Muscle of leg (tissue), 11 donors: Measurements from ENCODE around the gene ASS1. TPM values are rescaled to one million over a fixed set of nuclear protein-coding genes. Genes with fewer than 3 reads are reported as not detected.

Source experiments
- DNase-seq: peaks from one replicate; pipeline ENCODE4 v3.0.0; 2013
- H3K27ac ChIP-seq: one replicate; pipeline ENCODE4 v1.5.1; 2013; ENCODE audit warnings: mild to moderate bottlenecking, low read length, control low read depth
- H3K27me3 ChIP-seq: one replicate; pipeline ENCODE4 v1.6.1; 2013; ENCODE audit warnings: low read length; ENCODE audit not compliant: control insufficient read depth, insufficient read depth
- H3K36me3 ChIP-seq: one replicate; pipeline ENCODE4 v1.6.1; 2013; ENCODE audit warnings: low read length; ENCODE audit not compliant: control insufficient read depth, insufficient read depth
- H3K4me1 ChIP-seq: one replicate; pipeline ENCODE4 v1.6.1; 2013; ENCODE audit warnings: low read length; ENCODE audit not compliant: control insufficient read depth, insufficient read depth
- H3K4me3 ChIP-seq: one replicate; pipeline ENCODE4 v1.5.1; 2013; ENCODE audit warnings: low read length, control low read depth
- H3K9me3 ChIP-seq: replicated peaks from 2 replicates; pipeline ENCODE4 v1.6.1; 2013; ENCODE audit warnings: low read depth, low read length; ENCODE audit not compliant: control insufficient read depth
- WGBS: methylation state at CpG from one replicate; pipeline ENCODE4 v1.1.5; 2013; ENCODE audit warnings: missing lambda C conversion rate; ENCODE audit not compliant: insufficient coverage; 5-methylcytosine and 5-hydroxymethylcytosine counted together
- polyA plus RNA-seq, 8 donors: library from polyadenylated mRNA; unstranded; fragments of 120-200 nt; gene quantifications; one replicate each; pipeline versions ENCODE4 v1.2.1 to v1.2.3, GENCODE V29; 2013; ENCODE audit warnings: inconsistent platforms in 1 of 8, low replicate concordance in 1 of 8; ENCODE audit not compliant: insufficient read length in 8 of 8, insufficient read depth in 1 of 8
- total RNA-seq: library from RNA; stranded (reverse); fragments of 120-200 nt; gene quantifications from one replicate; pipeline ENCODE4 v1.2.4, GENCODE V29; 2013

Gene ASS1
- total and polyA plus RNA-seq, 9 donors, result 36.4 to 72.7 (median 52.9) TPM

GRCh38 chr9:130459151-130459550 is 14.4 kb downstream of the ASS1 start:
- Histone ChIP-seq H3K36me3 (no peaks in the 10 kb centered on the region), H3K9me3 (no peaks in the 10 kb centered on the region), H3K27me3 (peaks cover 54% of the 10 kb centered on the region), H3K4me3 (no peak overlapping the region), H3K27ac (no peak overlapping the region), H3K4me1 (peaks cover 2% of the 10 kb centered on the region)
- DNase-seq, result no peak
- 90% methylated on average over 5 of the region's 8 CpGs for WGBS

- H3K4me1 ChIP-seq, result peaks cover 2% of the 10 kb centered on the region
- H3K9me3 ChIP-seq, result no peaks in the 10 kb centered on the region
- WGBS, result 82% methylated on average over 9 of the region's 11 CpGs
- H3K27me3 ChIP-seq, result peaks cover 57% of the 10 kb centered on the region
- no peak overlapping the region for H3K4me3 ChIP-seq
- no peak for DNase-seq
- no peak overlapping the region for H3K27ac ChIP-seq
- H3K36me3 ChIP-seq, result no peaks in the 10 kb centered on the region
Measured at GRCh38 chr9:130459941-130460669, 15.3 kb downstream of the ASS1 start.

- Histone ChIP-seq H3K4me1 (peaks cover 2% of the 10 kb centered on the region), H3K27ac (no peak overlapping the region), H3K4me3 (no peak overlapping the region), H3K36me3 (no peaks in the 10 kb centered on the region), H3K9me3 (no peaks in the 10 kb centered on the region), H3K27me3 (peaks cover 62% of the 10 kb centered on the region)
- peak; percentile 58 for DNase-seq
- 26% methylated on average over 12 of the region's 22 CpGs for WGBS
Measured at GRCh38 chr9:130461218-130461630, 16.5 kb downstream of the ASS1 start.

GRCh38 chr9:130461731-130462130 is 17.0 kb downstream of the ASS1 start:
- H3K36me3 ChIP-seq, result no peaks in the 10 kb centered on the region
- peaks cover 67% of the 10 kb centered on the region for H3K27me3 ChIP-seq
- 68% methylated on average over 4 of the region's 11 CpGs for WGBS

GRCh38 chr9:130462685-130463540 is 18.2 kb downstream of the ASS1 start:
- 86% methylated on average over 21 of the region's 27 CpGs for WGBS
- Histone ChIP-seq H3K9me3 (no peaks in the 10 kb centered on the region), H3K4me1 (peaks cover 2% of the 10 kb centered on the region), H3K27ac (no peak overlapping the region), H3K27me3 (peaks cover 75% of the 10 kb centered on the region), H3K36me3 (no peaks in the 10 kb centered on the region), H3K4me3 (no peak overlapping the region)
- DNase-seq, result no peak

More at GRCh38 chr9:130461731-130462130, 17.0 kb downstream of the ASS1 start:
- DNase-seq, result no peak
- Histone ChIP-seq H3K27ac (no peak overlapping the region), H3K4me1 (peaks cover 2% of the 10 kb centered on the region), H3K9me3 (no peaks in the 10 kb centered on the region), H3K4me3 (no peak overlapping the region)

- 84% methylated on average over 18 of the region's 22 CpGs for WGBS
- no peaks in the 10 kb centered on the region for H3K9me3 ChIP-seq
- peaks cover 76% of the 10 kb centered on the region for H3K27me3 ChIP-seq
- DNase-seq, result no peak
- peaks cover 2% of the 10 kb centered on the region for H3K4me1 ChIP-seq
- no peak overlapping the region for H3K4me3 ChIP-seq
- no peaks in the 10 kb centered on the region for H3K36me3 ChIP-seq
- H3K27ac ChIP-seq, result no peak overlapping the region
Measured at GRCh38 chr9:130463763-130464745, 19.3 kb downstream of the ASS1 start.

GRCh38 chr9:130465383-130466096 is 20.8 kb downstream of the ASS1 start:
- 35% methylated on average over 9 of the region's 16 CpGs for WGBS
- H3K4me1 ChIP-seq, result peaks cover 2% of the 10 kb centered on the region
- no peak overlapping the region for H3K4me3 ChIP-seq
- peaks cover 83% of the 10 kb centered on the region for H3K27me3 ChIP-seq
- H3K27ac ChIP-seq, result no peak overlapping the region
- no peaks in the 10 kb centered on the region for H3K36me3 ChIP-seq
- no peak for DNase-seq
- no peaks in the 10 kb centered on the region for H3K9me3 ChIP-seq

GRCh38 chr9:130466537-130467217 is 21.9 kb downstream of the ASS1 start:
- 66% methylated on average over 16 of the region's 20 CpGs for WGBS

GRCh38 chr9:130467316-130467715 is 22.6 kb downstream of the ASS1 start:
- no peak overlapping the region for H3K4me3 ChIP-seq
- peaks cover 87% of the 10 kb centered on the region for H3K27me3 ChIP-seq
- no peaks in the 10 kb centered on the region for H3K4me1 ChIP-seq
- WGBS, result 29% methylated on average over 4 of the region's 13 CpGs
- peaks cover 5% of the 10 kb centered on the region for H3K36me3 ChIP-seq
- H3K27ac ChIP-seq, result no peak overlapping the region
- DNase-seq, result no peak
- no peaks in the 10 kb centered on the region for H3K9me3 ChIP-seq

More at GRCh38 chr9:130466537-130467217, 21.9 kb downstream of the ASS1 start:
- H3K36me3 ChIP-seq, result peaks cover 5% of the 10 kb centered on the region
- no peak overlapping the region for H3K27ac ChIP-seq
- no peaks in the 10 kb centered on the region for H3K4me1 ChIP-seq
- no peaks in the 10 kb centered on the region for H3K9me3 ChIP-seq
- H3K4me3 ChIP-seq, result no peak overlapping the region
- peaks cover 87% of the 10 kb centered on the region for H3K27me3 ChIP-seq
- DNase-seq, result no peak
